ENCODE results near the gene TNS1. TPM values are rescaled to one million over a fixed set of nuclear protein-coding genes. Genes with fewer than 3 reads are reported as not detected.

TNS1 gene
- total RNA-seq, 1 donor from 2014 or later: 828 TPM

GRCh38 chr2:217843324-217843723 is 159.5 kb downstream of the TNS1 start:
- intact Hi-C loops (cut with micrococcal nuclease): no loop called here
- Histone ChIP-seq H3K27me3 (ENCODE audit: low read depth) (no peaks in the 10 kb centered on the region), H3K27ac (replicated peaks) (peak overlapping the region; percentile 95), H3K4me3 (peak overlapping the region; percentile 3), H3K4me1 (peaks cover 99% of the 10 kb centered on the region), H3K9me3 (replicated peaks) (peaks cover 15% of the 10 kb centered on the region), H3K36me3 (peaks cover 61% of the 10 kb centered on the region)
- no peak for DNase-seq
- no peak for TF ChIP-seq CTCF (IDR thresholded peaks at IDR 0.05; ENCODE audit: borderline replicate concordance)

GRCh38 chr2:217842017-217842416 is 160.8 kb downstream of the TNS1 start:
- no peak for DNase-seq

GRCh38 chr2:217840522-217840921 is 162.3 kb downstream of the TNS1 start:
- Histone ChIP-seq H3K9me3 (replicated peaks) (peaks cover 11% of the 10 kb centered on the region), H3K27me3 (ENCODE audit: low read depth) (no peaks in the 10 kb centered on the region), H3K27ac (replicated peaks) (peak overlapping the region; percentile 95), H3K36me3 (peaks cover 39% of the 10 kb centered on the region), H3K4me3 (no peak overlapping the region), H3K4me1 (peaks cover 100% of the 10 kb centered on the region)
- DNase-seq: no peak
- no peak for TF ChIP-seq CTCF (IDR thresholded peaks at IDR 0.05; ENCODE audit: borderline replicate concordance)
- intact Hi-C loops (cut with micrococcal nuclease): no loop called here

More at GRCh38 chr2:217842017-217842416, 160.8 kb downstream of the TNS1 start:
- intact Hi-C loops (cut with micrococcal nuclease): no loop called here
- Histone ChIP-seq H3K36me3 (peaks cover 48% of the 10 kb centered on the region), H3K9me3 (replicated peaks) (peaks cover 15% of the 10 kb centered on the region), H3K27ac (replicated peaks) (peak overlapping the region; percentile 95), H3K4me3 (no peak overlapping the region), H3K4me1 (peaks cover 99% of the 10 kb centered on the region), H3K27me3 (ENCODE audit: low read depth) (no peaks in the 10 kb centered on the region)
- no peak for TF ChIP-seq CTCF (IDR thresholded peaks at IDR 0.05; ENCODE audit: borderline replicate concordance)

GRCh38 chr2:217839750-217840107 is 163.1 kb downstream of the TNS1 start:
- intact Hi-C loops (cut with micrococcal nuclease): no loop called here
- no peak for DNase-seq
- Histone ChIP-seq H3K27ac (replicated peaks) (peak overlapping the region; percentile 95), H3K4me1 (peaks cover 100% of the 10 kb centered on the region), H3K4me3 (no peak overlapping the region), H3K36me3 (peaks cover 39% of the 10 kb centered on the region), H3K9me3 (replicated peaks) (peaks cover 3% of the 10 kb centered on the region), H3K27me3 (ENCODE audit: low read depth) (no peaks in the 10 kb centered on the region)
- TF ChIP-seq CTCF (IDR thresholded peaks at IDR 0.05; ENCODE audit: borderline replicate concordance): no peak

GRCh38 chr2:217839073-217839749 is 163.6 kb downstream of the TNS1 start:
- peak overlapping the region; percentile 95 for H3K27ac ChIP-seq (replicated peaks)
- no peak for DNase-seq
- peaks cover 39% of the 10 kb centered on the region for H3K36me3 ChIP-seq
- H3K27me3 ChIP-seq (ENCODE audit: low read depth): no peaks in the 10 kb centered on the region
- peaks cover 100% of the 10 kb centered on the region for H3K4me1 ChIP-seq
- no peak overlapping the region for H3K4me3 ChIP-seq
- TF ChIP-seq CTCF (IDR thresholded peaks at IDR 0.05; ENCODE audit: borderline replicate concordance): no peak
- intact Hi-C loops (cut with micrococcal nuclease): no loop called here
- H3K9me3 ChIP-seq (replicated peaks): no peaks in the 10 kb centered on the region
